ENCODE data around the gene PDE6A.

- TF ChIP-seq POLR2A (IDR thresholded peaks at IDR 0.05; ENCODE audit: control extremely low read depth in 1 of 2, low read depth in 2 of 2, low read length in 2 of 2) = no peak
- TF ChIP-seq JUND (IDR thresholded peaks at IDR 0.05; ENCODE audit: low read length) = no peak
- no peak for TF ChIP-seq SP2 (IDR thresholded peaks at IDR 0.05; ENCODE audit: low read length)
- TF ChIP-seq CTCF (IDR thresholded peaks at IDR 0.05; ENCODE audit: control extremely low read depth in 1 of 3, insufficient read depth in 1 of 3, low read depth in 1 of 3, low read length in 3 of 3) = no peak
- TF ChIP-seq CHD7 (IDR thresholded peaks at IDR 0.05; ENCODE audit: insufficient replicate concordance, low read length) = no peak
- TF ChIP-seq EGR1 (IDR thresholded peaks at IDR 0.05; ENCODE audit: borderline replicate concordance, low read depth, low read length) = no peak
Observed at GRCh38 chr5:149818116-149818515, 126.5 kb downstream of the PDE6A start.
